HG02885 (cell line): ENCODE measurements around the gene SMIM3.
"Not testable (repeated sequence)": the region's sequence is repeated elsewhere in the genome, so short reads cannot be mapped to it uniquely, and the experiment has no call there.

Source experiments
- ATAC-seq: cut with Tn5 transposase; IDR thresholded peaks from one replicate; pipeline ENCODE4 v1.9.1; 2021; ENCODE audit warnings: mild to moderate bottlenecking; ENCODE audit not compliant: unreplicated experiment, poor library complexity

Gene SMIM3

DNA sequence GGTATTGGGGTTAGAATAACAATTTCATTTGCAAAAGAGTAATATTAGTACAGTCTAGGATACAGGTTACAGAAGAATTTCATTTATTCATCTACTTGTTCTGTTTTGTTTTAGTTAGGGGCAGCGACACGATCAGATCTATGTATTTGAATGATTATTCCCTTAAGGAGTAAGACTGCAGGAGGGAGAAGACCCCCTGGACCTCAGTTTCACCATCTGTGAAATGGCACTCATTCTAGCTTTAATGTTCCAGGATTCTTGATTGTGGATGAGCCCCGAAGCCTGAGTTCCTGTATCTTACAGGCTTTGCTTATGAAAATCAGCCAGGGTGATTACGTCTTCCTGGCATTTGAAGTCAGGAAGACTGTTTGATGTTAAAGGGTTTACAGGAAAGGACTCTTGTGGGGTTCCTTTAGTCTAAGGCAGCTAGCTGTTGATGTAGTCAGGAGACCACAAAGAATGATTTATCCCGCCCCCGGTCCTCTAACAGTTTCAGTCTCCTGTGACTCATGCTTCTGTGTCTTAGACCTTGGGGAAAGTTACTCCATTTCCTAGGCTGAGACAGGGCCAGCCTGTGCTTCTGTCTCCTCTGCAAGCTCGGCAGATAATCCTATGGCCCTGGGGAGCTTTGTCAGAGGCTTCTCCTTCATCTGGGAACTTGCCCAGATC is 11.5 kb downstream of the SMIM3 start:
- ATAC-seq: peak; percentile 98

DNA sequence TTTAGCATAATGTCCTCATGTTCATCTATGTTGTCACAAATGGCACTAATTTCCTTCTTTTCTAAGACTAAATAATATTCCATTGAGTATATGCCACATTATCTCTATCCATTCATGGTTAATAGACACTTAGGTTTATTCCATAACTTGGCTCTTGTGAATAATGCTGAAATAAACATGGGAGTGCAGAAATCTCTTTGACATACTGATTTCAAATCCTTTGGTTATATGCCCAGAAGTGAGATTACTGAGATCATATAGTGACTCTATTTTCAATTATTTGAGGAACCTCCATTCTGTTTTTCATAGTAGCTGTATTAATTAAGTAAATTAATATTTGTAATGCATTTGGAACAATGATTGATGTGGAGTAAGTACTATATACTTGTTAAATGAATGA is 13.0 kb downstream of the SMIM3 start:
- ATAC-seq: no peak

DNA sequence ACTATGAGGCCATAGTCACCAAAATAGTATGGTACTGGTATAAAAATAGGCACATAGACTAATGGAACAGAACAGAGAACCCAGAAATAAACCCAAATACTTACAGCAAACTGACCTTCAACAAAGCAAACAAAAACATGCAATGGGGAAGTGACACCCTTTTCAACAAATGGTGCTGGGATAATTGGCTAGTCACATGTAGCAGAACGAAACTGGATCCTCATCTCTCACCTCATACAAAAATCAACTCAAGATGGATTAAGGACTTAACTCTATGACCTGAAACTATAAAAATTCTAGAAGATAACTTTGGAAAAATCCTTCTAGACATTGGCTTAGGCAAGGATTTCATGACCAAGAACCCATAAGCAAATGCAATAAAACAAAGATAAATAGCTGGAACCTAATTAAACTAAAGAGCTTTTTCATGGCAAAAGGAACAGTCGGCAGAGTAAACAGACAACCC is 14.9 kb downstream of the SMIM3 start:
- not testable (repeated sequence) for ATAC-seq

DNA sequence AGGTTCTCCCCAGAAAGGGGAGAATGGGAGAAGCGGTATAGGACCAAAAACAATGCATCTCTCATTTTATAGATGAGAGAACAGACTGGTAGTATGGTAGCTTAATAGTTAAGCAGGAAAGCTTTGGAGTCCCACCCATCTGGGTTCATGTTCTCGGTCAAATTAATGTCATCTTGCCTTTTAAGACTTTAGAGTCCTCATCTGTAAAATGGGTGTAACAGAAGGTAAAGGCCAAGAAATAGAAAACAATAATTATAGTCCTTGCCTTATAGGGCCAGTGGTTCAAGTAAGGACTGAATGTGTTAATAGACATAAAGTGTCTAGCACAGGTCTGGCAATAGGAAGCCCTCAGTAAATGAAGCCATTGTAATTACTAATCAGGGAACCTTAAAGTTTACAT is 16.4 kb downstream of the SMIM3 start:
- no peak for ATAC-seq

DNA sequence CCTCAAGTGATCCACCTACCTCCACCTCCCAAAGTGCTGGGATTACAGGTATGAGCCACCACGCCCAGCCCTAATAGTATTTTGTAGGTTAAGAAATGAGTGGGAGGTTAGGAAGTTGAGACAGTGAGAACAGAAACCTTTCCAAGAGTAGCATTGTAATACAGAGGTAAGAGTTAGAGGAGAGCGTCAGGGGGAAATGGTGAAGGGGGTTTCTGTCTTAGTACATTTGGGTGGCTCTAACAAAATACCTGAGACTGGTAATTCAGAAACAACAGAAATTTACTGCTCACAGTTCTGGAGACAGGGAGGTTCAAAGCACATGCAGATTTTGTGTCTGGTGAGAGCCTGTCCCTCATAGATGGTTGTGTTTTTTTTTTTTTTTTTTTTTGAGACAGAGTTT is 18.8 kb downstream of the SMIM3 start:
- no peak for ATAC-seq

DNA sequence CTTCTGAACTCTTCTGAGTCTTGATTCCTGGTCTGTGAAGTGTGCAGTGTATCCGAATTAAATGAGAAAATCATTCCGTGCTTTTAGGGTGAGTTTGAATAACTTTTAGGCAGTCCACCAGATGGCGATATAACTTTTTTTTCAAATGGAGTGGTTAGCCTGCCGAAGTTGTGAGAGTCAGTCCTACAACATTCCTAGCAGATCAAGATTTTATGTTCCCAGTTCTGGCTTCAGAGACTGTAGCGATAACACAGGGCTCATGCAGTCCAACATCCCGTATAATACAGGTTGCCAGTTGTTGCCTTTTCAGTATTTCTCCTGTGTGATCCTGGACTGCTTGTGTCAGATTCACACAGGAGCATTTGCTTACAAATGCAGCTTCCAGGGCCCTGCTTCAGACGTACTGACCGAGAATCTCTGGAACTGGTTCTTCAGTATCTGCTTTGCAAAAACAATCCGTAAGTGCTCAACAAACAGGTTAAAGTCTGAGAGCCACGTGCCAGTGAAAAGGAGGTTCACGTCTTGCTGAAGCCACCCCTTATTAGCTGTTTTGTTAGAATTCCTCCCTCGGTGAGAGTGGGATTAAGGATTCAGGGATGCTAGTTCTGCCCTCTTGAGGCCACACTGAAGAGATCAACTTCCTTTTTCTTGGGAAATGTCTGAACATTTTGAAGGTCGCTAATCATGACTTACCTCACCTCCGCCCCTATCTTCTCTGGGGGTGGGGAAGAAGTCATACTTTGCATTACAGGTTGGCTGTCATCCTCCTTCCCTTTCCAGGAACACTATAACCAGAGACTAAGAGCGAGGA is 22.8 kb downstream of the SMIM3 start:
- ATAC-seq: peak; percentile 66

DNA sequence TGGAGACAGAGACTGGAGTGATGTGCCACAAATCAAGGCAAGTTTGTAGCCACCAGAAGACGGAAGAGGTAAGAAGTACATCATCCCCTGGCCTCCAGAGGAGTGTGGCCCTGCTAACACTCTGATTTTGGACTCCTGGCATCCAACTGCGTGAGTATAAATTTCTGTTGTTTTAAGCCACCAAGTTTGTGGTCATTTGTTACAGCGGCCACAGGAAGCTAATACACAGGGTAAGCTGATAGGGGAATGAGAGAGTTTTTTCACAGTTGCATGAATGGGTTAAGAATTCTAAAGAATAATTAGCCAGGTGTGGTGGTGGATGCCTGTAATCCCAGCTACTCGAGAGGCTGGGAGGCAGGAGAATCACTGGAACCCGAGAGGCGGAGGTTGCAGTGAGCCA is 25.8 kb downstream of the SMIM3 start:
- no peak for ATAC-seq

DNA sequence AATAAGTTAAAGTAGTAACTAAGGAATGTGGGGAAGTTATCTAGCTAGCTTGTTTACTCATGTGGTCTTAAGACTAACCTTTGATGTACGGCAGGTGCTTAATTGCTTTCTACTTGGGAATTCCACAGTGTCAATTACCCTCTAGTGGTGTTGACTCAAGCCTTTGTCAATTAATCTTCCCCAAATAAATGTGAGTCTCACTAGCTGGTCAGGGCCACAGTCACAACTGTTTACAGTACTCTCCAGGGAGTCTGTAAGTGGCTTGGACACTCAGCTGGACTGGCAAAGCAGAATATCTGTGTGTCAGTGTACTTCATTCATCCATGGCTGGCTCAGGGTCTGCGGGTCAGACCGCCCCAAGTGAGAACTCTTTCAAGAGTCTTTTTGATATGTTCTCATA is 30.8 kb downstream of the SMIM3 start:
- ATAC-seq: no peak

DNA sequence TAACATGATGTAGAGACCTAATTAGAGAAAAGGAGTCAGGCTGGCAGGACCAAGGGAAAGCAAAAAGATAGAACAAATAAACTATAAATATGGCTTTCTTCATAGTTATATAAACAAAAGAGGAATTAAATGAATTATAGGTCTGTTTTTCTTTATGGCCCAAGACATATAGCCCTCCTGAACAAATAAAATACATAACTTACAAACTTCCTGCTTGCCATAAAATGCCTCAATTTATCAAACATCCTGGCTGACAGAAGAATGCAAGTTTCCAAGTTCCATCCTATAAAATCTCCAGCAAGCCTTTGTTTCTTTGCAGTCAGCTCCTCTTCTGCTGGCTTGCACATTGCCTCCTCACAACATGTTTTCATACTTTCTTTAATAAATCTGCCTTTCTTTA is 36.5 kb downstream of the SMIM3 start:
- ATAC-seq: no peak

DNA sequence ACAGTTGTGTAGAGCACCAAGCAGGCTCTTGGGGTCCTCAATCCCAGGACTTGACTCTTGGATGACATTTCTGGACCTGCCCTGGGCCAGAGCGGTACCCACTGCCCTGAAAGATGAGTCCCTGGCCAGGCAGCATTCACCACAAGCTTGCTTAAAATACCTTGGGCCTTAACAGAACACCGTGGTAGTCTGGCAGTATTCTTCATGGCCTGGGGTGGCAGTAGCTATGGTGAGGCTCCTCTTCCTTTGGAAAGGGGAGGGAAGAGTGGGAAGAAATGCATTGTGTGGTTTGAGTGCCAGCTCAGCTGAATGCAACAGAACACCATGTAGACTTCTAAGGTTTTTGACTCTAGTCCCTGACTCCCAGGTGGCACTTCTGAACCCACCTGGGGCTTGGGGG is 38.4 kb downstream of the SMIM3 start:
- ATAC-seq: no peak

DNA sequence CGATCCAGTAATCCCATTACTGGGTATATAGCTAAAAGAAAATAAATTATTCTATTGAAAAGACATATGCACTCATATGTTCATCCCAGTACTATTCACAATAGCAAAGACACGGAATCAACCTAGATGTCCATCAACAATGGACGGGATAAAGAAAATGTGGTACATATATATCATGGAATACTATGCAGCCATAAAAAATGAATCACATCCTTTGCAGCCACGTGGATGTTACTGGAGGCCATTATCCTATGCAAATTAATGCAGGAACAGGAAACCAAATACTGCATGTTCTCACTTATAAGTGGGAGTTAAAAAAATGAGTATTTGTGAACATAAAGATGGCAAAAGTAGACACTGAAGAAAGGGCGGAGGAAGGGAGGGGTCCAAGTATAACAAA is 51.2 kb downstream of the SMIM3 start:
- ATAC-seq: no peak

DNA sequence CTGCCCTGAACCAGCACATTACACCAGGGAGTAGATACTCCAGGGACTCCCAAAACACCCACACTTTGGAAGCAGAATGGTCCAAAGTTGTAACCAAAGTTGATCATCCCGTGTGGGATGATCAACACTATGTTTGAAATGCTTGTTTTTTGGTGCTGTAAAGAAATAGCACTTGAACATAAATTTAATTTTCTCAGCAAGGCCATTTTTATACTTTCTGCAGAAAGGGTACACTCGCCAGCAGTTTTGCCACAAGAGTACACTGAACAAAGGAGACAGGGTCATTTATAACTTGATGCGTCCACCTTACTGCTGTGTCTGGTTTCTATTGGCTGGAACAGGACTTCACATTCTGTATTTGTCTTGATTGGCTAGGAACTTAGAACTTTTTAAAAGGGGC is 53.3 kb downstream of the SMIM3 start:
- ATAC-seq: not testable (repeated sequence)

DNA sequence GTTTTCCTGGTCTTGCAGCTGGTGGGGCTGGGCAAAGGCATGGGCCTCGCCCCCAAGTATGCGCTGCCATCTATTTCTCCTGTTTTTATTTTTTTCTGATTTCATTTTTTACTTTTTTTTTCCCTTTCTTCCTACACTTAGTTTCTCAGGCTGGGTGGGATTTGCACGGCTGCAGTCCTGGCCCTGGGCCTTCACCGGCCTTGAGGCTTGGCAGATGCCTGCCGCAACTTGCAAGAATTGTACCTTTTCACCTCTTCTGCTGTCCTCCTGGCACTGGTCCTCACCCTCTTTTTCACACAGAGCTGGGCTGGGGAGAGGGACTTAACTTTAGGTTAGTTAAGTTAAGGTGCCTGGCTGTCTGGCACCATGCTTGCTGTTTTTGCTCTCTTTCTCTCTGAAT is 57.5 kb downstream of the SMIM3 start:
- no peak for ATAC-seq

DNA sequence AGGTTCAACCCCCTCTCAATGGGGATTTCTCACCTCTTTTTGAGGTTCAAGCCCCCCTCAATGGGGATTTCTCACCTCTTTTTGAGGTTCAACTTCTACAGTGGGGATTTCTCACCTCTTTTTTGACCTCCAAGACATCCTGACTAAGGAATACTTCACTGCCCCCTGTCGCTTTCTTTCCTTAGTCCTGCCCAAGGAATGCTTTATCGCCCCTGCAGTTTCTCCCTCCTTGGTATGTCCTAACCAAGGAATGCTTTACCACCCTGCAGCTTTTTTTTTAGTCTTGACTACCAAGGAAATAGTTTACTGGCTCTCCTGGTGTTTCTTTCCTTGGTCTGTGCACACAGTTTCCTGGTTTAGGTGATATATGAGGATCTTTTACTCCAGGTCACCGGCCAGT is 58.1 kb downstream of the SMIM3 start:
- no peak for ATAC-seq

DNA sequence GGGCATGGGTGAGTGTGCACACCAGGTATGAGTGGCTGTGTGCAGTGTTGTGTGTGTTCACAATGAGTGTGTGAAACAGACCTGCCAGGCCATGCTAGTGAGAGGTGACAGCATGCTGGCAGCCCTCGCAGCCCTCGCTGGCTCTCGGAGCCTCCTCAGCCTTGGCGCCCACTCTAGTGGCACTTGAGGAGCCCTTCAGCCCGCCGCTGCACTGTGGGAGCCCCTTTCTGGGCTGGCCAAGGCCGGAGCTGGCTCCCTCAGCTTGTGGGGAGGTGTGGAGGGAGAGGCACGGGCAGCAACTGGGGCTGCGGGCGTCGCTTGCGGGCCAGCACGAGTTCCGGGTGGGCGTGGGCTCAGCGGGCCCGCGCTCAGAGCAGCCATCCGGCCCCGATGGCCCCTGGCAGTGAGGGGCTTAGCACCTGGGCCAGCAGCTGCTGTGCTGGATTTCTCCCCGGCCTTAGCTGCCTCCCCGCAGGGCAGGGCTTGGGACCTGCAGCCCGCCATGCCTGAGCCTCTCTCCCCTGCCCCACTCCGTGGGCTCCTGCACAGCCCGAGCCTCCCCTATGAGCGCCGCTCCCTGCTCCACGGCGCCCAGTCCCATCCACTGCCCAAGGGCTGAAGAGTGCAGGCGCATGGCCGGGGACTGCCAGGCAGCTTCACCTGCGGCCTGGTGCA is 66.8 kb downstream of the SMIM3 start:
- ATAC-seq: not testable (repeated sequence)

DNA sequence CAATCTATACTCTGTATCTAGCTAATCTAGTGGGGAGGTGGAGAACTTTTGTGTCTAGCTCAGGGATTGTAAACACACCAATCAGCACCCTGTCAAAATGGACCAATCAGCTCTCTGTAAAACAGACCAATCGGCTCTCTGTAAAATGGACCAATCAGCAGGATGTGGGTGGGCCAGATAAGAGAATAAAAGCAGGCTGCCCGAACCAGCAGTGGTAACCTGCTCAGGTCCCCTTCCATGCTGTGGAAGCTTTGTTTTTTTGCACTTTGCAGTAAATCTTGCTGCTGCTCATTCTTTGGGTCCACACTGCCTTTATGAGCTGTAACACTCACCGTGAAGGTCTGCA is 67.7 kb downstream of the SMIM3 start, which contains the start of gene IRGM:
IRGM (plus strand) TSS at position 214 of the 346 bp plus-strand sequence. CDS start 1,603 bp downstream, outside the sequence.
- not testable (repeated sequence) for ATAC-seq
